Measurements from ENCODE around the gene ARHGEF18.
"Not testable (repeated sequence)": the region's sequence is repeated elsewhere in the genome, so short reads cannot be mapped to it uniquely, and the experiment has no call there.

Gene ARHGEF18

GRCh38 chr19:7348587-7349230, at the start of gene ARHGEF18:
TSS of gene ARHGEF18 (plus strand) at chr19:7348937. CDS start at chr19:7362891, 13,954 bp downstream.
- DNase-seq, result peak; percentile 54

GRCh38 chr19:7301525-7301924, 47.2 kb upstream of the ARHGEF18 start:
- no peak for DNase-seq

DNA sequence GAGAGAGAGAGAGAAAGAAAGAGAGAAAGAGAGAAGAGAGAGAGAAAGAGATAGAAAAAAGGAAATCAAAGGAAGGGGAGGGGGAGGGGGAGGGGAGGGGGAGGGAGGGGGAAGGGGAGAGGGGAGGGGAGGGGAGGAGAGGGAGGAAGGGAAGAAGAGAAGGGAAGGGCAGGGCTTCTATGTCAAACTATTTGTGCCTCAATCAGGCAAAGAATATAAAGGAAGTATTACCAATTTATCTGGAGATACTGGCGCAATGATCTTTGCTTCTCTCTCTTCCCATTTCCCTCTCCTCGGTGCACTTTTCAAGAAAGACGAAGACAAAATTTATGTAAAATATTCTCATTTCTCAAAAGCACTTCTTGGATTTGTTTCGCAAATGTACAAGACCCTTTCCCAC, 45.3 kb upstream of the ARHGEF18 start:
- no peak for DNase-seq

DNA sequence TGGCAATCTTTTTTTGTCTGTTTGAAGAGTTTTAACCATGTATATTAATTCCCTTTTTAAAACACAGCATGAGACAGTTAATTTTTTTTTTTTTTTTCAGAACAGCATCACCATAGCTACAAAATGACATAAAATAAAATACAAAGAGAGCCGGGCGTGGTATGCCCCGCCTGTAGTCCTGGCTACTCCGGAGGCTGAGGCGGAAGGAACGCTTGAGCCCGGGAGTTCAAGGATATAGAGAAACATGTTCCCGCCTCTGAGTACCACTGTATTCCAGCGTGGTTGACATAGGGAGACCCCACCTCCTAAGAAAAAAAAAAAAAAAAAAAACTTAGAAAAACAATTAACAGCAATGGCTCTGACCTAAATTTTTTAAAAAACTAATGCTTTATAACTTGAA, 44.5 kb upstream of the ARHGEF18 start:
- no peak for DNase-seq

GRCh38 chr19:7307590-7308218, 41.0 kb upstream of the ARHGEF18 start:
- DNase-seq, result no peak

DNA sequence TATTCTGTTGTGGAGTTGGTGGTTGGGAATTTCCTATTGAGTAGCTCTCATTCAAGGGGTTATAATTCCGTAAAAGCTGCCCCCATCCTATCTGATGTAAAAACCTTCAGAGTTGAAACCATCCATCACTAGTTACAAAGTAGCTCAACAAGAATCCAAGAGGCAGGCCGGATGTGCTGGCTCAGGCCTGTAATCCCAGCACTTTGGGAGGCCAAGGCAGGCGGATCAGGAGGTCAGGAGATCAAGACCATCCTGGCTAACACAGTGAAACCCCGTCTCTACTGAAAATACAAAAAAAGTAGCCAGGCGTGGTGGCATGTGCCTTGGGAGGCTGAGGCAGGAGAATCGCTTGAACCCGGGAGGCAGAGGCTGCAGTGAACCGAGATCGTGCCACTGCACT, 40.4 kb upstream of the ARHGEF18 start:
- DNase-seq, result not testable (repeated sequence)

GRCh38 chr19:7311911-7312310, 36.8 kb upstream of the ARHGEF18 start:
- DNase-seq, result no peak

DNA sequence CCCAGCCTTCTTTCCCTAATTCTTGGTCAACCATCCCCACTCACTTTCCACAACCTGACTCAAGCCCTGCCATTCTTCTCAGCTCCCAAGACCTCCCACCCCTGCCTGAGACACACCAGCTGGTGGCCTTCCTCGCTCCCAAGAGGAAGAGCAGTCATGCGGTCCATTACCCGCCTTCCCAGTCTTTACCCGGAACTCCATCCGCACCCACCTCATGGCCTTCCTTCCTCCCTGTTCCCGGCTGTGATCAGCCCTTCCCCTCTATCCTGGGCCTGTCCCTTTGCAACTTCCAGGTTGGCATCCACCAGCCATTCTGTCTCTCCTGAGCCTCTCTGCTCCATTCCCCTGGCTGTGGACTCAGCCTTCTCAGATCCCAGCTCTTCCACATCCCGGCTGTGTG, 35.9 kb upstream of the ARHGEF18 start:
- DNase-seq, result no peak

GRCh38 chr19:7318176-7318575, 30.6 kb upstream of the ARHGEF18 start:
- no peak for DNase-seq

GRCh38 chr19:7326105-7326877, 22.4 kb upstream of the ARHGEF18 start:
- DNase-seq, result no peak

GRCh38 chr19:7327802-7328201, 20.9 kb upstream of the ARHGEF18 start:
- DNase-seq, result no peak

GRCh38 chr19:7328647-7329046, 20.1 kb upstream of the ARHGEF18 start:
- no peak for DNase-seq

GRCh38 chr19:7331446-7331845, 17.3 kb upstream of the ARHGEF18 start:
- no peak for DNase-seq

GRCh38 chr19:7333198-7334118, 15.3 kb upstream of the ARHGEF18 start:
- DNase-seq, result no peak

DNA sequence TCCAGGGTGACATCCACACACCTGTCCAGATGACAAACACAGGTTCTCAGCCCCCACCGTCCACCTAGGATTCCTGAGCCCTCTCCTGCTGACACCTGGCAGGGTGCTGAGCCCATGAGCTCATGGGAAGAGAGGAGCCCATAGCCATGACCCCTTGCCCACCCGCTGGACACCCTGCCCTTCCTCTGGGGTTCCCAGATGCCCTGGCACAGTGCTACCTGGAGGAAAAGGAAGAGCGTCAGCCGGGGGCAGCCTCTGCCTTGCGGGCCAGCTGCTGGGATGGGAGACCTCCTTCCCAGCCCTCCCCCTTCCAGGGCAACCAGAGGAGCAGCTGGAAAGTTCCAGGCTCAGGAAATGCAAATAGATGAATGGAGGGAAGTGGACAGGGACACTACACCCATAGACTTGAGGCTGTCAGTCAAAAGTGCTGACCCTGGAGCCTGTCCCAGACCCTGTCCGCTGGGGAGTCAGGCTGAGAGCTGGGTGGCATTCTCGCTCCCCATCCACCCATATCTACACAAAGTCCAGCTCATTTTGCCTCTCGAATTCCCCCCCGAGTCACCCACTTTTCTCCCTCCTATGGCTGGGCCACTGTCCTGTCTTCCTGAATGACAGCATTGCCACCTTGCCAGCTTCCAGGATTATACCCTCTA, 12.3 kb upstream of the ARHGEF18 start:
- DNase-seq, result no peak

GRCh38 chr19:7337380-7338194, 11.2 kb upstream of the ARHGEF18 start:
- peak; percentile 50 for DNase-seq

DNA sequence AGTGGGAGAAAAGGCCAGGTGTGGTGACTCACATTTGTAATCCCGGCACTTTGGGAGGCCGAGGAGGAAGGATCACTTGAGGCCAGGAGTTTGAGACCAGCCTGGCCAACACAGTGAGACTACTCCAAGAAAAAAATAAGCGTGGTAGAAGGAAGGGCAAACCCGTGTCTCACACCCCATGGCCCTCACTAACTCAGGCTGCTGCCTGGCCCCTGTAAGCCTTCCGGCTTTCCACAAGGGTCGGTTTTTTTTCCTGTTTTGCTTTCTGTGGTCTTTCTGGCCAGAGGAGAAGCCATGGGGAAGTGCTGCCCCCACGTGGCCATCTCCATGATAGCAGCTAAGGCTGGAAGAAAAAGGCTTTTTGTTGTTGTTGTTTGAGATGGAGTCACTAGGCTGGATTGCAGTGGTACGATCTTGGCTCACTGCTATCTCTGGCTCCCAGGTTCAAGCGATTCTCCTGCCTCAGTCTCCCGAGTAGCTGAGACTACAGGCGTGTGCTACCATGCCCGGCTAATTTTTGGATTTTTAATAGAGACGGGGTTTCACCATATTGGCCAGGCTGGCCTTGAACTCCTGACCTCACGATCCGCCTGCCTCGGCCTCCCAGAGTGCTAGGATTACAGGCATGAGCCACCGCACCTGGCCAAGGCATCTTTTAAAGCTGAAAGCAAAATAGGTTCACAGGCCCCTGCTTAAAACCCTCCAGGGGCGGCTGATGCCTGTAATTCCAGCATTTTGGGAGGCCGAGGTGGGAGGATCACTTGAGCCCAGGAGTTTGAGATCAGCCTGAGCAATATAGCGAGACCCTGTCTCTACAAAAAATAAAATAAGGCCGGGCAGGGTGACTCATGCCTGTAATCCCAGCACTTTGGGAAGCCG, 7.5 kb upstream of the ARHGEF18 start:
- DNase-seq, result peak; percentile 90

DNA sequence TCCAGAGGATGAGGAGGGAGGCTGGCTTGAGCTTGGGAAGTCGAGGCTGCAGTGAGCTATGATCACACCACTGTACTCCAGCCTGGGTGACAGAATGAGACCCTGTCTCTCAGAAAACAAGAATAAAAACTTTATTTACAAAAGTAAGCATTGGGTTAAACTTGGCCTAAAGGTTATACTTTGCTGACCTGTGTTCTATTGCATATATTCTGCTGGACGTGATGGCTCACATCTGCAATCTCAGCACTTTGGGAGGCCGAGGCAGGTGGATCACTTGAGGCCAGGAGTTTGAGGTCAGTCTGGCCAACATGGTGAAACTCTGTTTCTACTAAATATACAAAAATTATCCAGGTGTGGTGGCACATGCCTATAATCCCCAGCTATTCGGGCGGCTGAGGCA, 6.6 kb upstream of the ARHGEF18 start:
- DNase-seq, result no peak

GRCh38 chr19:7346488-7346971, 2.2 kb upstream of the ARHGEF18 start:
- DNase-seq, result no peak

GRCh38 chr19:7346997-7347396, 1.7 kb upstream of the ARHGEF18 start:
- DNase-seq, result not testable (repeated sequence)

Measured in femur (tissue), 1 donor.